Vagina (tissue), 2 donors: Measurements from ENCODE around the gene ADAMTS14.

Experiments
- CTCF ChIP-seq, 3 experiments: fragments of 450-650 bp in 2 of 3; fragments of 200-600 bp in 1 of 3; sonication (generic) in 1 of 3; IDR thresholded peaks; one replicate each; pipeline ENCODE4 v1.5.1; 2017 to 2019; ENCODE audit warnings: antibody characterized with exemption in 3 of 3, mild to moderate bottlenecking in 2 of 3, moderate library complexity in 2 of 3
- POLR2A ChIP-seq, 2 donors: fragments of 450-650 bp; IDR thresholded peaks; one replicate each; pipeline ENCODE4 v1.6.1; 2017; ENCODE audit warnings: antibody characterized with exemption in 2 of 2, mild to moderate bottlenecking in 2 of 2, moderate library complexity in 2 of 2
- POLR2AphosphoS5 ChIP-seq, 2 donors: sonication (generic); formaldehyde crosslinking; IDR thresholded peaks; one replicate each; pipeline ENCODE4 v1.9.0; 2017; ENCODE audit warnings: antibody characterized with exemption in 2 of 2, mild to moderate bottlenecking in 2 of 2, low read depth in 1 of 2; ENCODE audit not compliant: insufficient read depth in 1 of 2

- TF ChIP-seq CTCF (IDR thresholded peaks at IDR 0.05): no peak
- no peak for TF ChIP-seq POLR2AphosphoS5 (IDR thresholded peaks at IDR 0.05; ENCODE audit: insufficient read depth in 1 of 2, low read depth in 1 of 2)
- no peak for TF ChIP-seq POLR2A (IDR thresholded peaks at IDR 0.05)
These were observed 76.0 kb downstream of the ADAMTS14 start for GRCh38 chr10:70748305-70748704.
